ENCODE data around the gene TNIK.

DNA sequence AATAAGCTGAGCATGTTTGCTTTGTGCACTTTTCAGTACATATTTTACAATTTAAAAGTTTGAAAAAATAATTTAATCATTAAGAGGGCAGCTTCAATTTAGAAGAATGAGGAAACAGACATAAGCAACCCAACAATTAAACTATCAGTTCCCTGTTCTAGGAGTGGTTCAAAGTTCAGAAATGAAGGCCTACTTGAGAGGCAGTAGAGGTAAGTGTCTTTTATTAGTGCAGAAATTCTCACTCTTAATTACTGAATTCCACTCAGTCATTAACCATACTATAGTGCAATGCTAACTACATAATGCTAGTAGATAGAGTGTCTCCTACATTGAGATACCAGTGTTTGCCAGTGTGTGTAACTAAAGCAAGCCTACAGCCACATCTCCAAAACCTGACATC, 73.1 kb downstream of the TNIK start:
- TF ChIP-seq CTCF (conservative IDR thresholded peaks at IDR 0.05; ENCODE audit: low read depth, low read length), result no peak
- TF ChIP-seq USF2 (IDR thresholded peaks at IDR 0.05; ENCODE audit: low read depth, low read length), result no peak

Data from IMR-90 (cell line).